ENCODE measurements around the gene MRAP2. TPM values are rescaled to one million over a fixed set of nuclear protein-coding genes. Genes with fewer than 3 reads are reported as not detected.

MRAP2 gene
- total RNA-seq, 1 experiment from 2014 or later = 1.4 TPM

- 0 out of 2 replicates have a peak, but pooled peaks cover 3% of the 10 kb centered on the region for H3K9me3 ChIP-seq
- Mint-ChIP-seq H3K4me3 (ENCODE audit: unreplicated experiment) (no peak overlapping the region), H3K27me3 (ENCODE audit: insufficient read depth, unreplicated experiment) (no peaks in the 10 kb centered on the region), H3K9me3 (ENCODE audit: unreplicated experiment) (no peaks in the 10 kb centered on the region), H3K4me1 (ENCODE audit: low read depth, unreplicated experiment) (no peaks in the 10 kb centered on the region), H3K36me3 (ENCODE audit: insufficient read depth, unreplicated experiment) (no peaks in the 10 kb centered on the region), H3K27ac (ENCODE audit: unreplicated experiment) (no peak overlapping the region)
- TF ChIP-seq CTCF (IDR thresholded peaks at IDR 0.05; ENCODE audit: insufficient read depth in 1 of 2, low read depth in 1 of 2, low read length in 1 of 2, severe bottlenecking in 1 of 2, unreplicated experiment in 1 of 2) = no peak
- peaks cover 12% of the 10 kb centered on the region; the same call in 1 of the 2 replicates for H3K4me1 ChIP-seq
- no TSS peak for BruUV-seq (replicated peaks)
- intact Hi-C loops (cut with micrococcal nuclease; ENCODE audit: unreplicated experiment) = no loop called here
- POLR2A ChIA-PET = no interaction called here
- H3K36me3 ChIP-seq (ENCODE audit: control insufficient read depth, insufficient read depth, low read length) = no peaks in the 10 kb centered on the region
- no peaks in the 10 kb centered on the region for H3K27me3 ChIP-seq (replicated peaks; ENCODE audit: control insufficient read depth, insufficient read depth, low read length)
- no peak overlapping the region for H3K4me3 ChIP-seq (ENCODE audit: low read depth, low read length)
- no peak for DNase-seq
- CTCF ChIA-PET = no interaction called here
These were observed 27.6 kb downstream of the MRAP2 start for GRCh38 chr6:84061174-84061573.

- no peaks in the 10 kb centered on the region for H3K36me3 Mint-ChIP-seq (ENCODE audit: insufficient read depth, unreplicated experiment)
- no peaks in the 10 kb centered on the region for H3K36me3 ChIP-seq (ENCODE audit: control insufficient read depth, insufficient read depth, low read length)
- no peaks in the 10 kb centered on the region for H3K27me3 Mint-ChIP-seq (ENCODE audit: insufficient read depth, unreplicated experiment)
- H3K4me1 Mint-ChIP-seq (ENCODE audit: low read depth, unreplicated experiment) = no peaks in the 10 kb centered on the region
- ChIA-PET POLR2A (no interaction called here), CTCF (no interaction called here)
- TF ChIP-seq CTCF (IDR thresholded peaks at IDR 0.05; ENCODE audit: insufficient read depth in 1 of 2, low read depth in 1 of 2, low read length in 1 of 2, severe bottlenecking in 1 of 2, unreplicated experiment in 1 of 2) = no peak
- H3K4me3 ChIP-seq (ENCODE audit: low read depth, low read length) = no peak overlapping the region
- H3K9me3 ChIP-seq = 0 out of 2 replicates have a peak, but pooled peaks cover 3% of the 10 kb centered on the region
- H3K9me3 Mint-ChIP-seq (ENCODE audit: unreplicated experiment) = no peaks in the 10 kb centered on the region
- no peak overlapping the region for H3K4me3 Mint-ChIP-seq (ENCODE audit: unreplicated experiment)
- BruUV-seq (replicated peaks) = no TSS peak
- peaks cover 12% of the 10 kb centered on the region; the same call in 1 of the 2 replicates for H3K4me1 ChIP-seq
- H3K27me3 ChIP-seq (replicated peaks; ENCODE audit: control insufficient read depth, insufficient read depth, low read length) = no peaks in the 10 kb centered on the region
- intact Hi-C loops (cut with micrococcal nuclease; ENCODE audit: unreplicated experiment) = no loop called here
- H3K27ac Mint-ChIP-seq (ENCODE audit: unreplicated experiment) = no peak overlapping the region
- DNase-seq = no peak
These were observed 28.2 kb downstream of the MRAP2 start for GRCh38 chr6:84061613-84062398.

GRCh38 chr6:84062519-84063154, 29.1 kb downstream of the MRAP2 start:
- ChIA-PET CTCF (no interaction called here), POLR2A (no interaction called here)
- Histone ChIP-seq H3K36me3 (ENCODE audit: control insufficient read depth, insufficient read depth, low read length) (no peaks in the 10 kb centered on the region), H3K4me1 (peaks cover 12% of the 10 kb centered on the region; the same call in 1 of the 2 replicates), H3K9me3 (0 out of 2 replicates have a peak, but pooled peaks cover 3% of the 10 kb centered on the region), H3K4me3 (ENCODE audit: low read depth, low read length) (no peak overlapping the region), H3K27me3 (replicated peaks; ENCODE audit: control insufficient read depth, insufficient read depth, low read length) (no peaks in the 10 kb centered on the region)
- Mint-ChIP-seq H3K27ac (ENCODE audit: unreplicated experiment) (no peak overlapping the region), H3K27me3 (ENCODE audit: insufficient read depth, unreplicated experiment) (no peaks in the 10 kb centered on the region), H3K4me1 (ENCODE audit: low read depth, unreplicated experiment) (no peaks in the 10 kb centered on the region), H3K36me3 (ENCODE audit: insufficient read depth, unreplicated experiment) (no peaks in the 10 kb centered on the region), H3K4me3 (ENCODE audit: unreplicated experiment) (no peak overlapping the region), H3K9me3 (ENCODE audit: unreplicated experiment) (no peaks in the 10 kb centered on the region)
- no peak for DNase-seq
- intact Hi-C loops (cut with micrococcal nuclease; ENCODE audit: unreplicated experiment) = no loop called here
- TF ChIP-seq CTCF (IDR thresholded peaks at IDR 0.05; ENCODE audit: insufficient read depth in 1 of 2, low read depth in 1 of 2, low read length in 1 of 2, severe bottlenecking in 1 of 2, unreplicated experiment in 1 of 2) = no peak
- BruUV-seq (replicated peaks) = no TSS peak

All from Caco-2 (cell line).